DND-41 (cell line): ENCODE results near the gene TMEM106A.

Experiments used
- ATAC-seq: fragments of 200-7000 bp; cut with Tn5 transposase; 3 replicates; pipeline ENCODE4 v1.9.1; 2021; ENCODE audit warnings: low read depth; ENCODE audit not compliant: insufficient read depth
- DNase-seq: peaks from one replicate; pipeline ENCODE4 v3.0.0-alpha.2; 2020
- H2AFZ ChIP-seq: 2 replicates; pipeline ENCODE4 v1.6.0; 2012; ENCODE audit warnings: low read depth, low read length
- H3K27ac ChIP-seq: 2 replicates; pipeline ENCODE4 v1.5.1; 2012; ENCODE audit warnings: low read length, inconsistent platforms
- H3K27me3 ChIP-seq: fragments of 200-600 bp; sonication (generic); 2 replicates; pipeline ENCODE4 v1.6.0; 2012; ENCODE audit warnings: low read length, mild to moderate bottlenecking, inconsistent platforms; ENCODE audit not compliant: insufficient read depth, poor library complexity
- H3K36me3 ChIP-seq: 2 replicates; pipeline ENCODE4 v1.5.1; 2012; ENCODE audit warnings: low read length, inconsistent platforms; ENCODE audit not compliant: insufficient read depth
- H3K4me1 ChIP-seq: 2 replicates; pipeline ENCODE4 v1.5.1; 2012; ENCODE audit warnings: mild to moderate bottlenecking, low read length; ENCODE audit not compliant: insufficient read depth
- H3K4me2 ChIP-seq: 2 replicates; pipeline ENCODE4 v1.6.0; 2012; ENCODE audit warnings: mild to moderate bottlenecking, moderate library complexity, low read length, inconsistent platforms; ENCODE audit not compliant: insufficient read depth
- H3K4me3 ChIP-seq, 2 experiments: fragments of 200-600 bp in 1 of 2; shearing (Covaris generic) in 1 of 2; 2 replicates each; pipeline ENCODE4 v1.5.1; 2012 to 2016; ENCODE audit warnings: inconsistent platforms in 2 of 2, low read length in 2 of 2, mild to moderate bottlenecking in 2 of 2, low read depth in 1 of 2, moderate library complexity in 1 of 2
- H3K79me2 ChIP-seq: 2 replicates; pipeline ENCODE4 v1.6.0; 2012; ENCODE audit warnings: low read length, inconsistent platforms; ENCODE audit not compliant: insufficient read depth
- H3K9ac ChIP-seq: 2 replicates; pipeline ENCODE4 v1.6.0; 2012; ENCODE audit warnings: low read depth, mild to moderate bottlenecking, inconsistent platforms, low read length, moderate library complexity
- H3K9me3 ChIP-seq: 2 replicates; pipeline ENCODE4 v1.5.1; 2012; ENCODE audit warnings: low read length, moderate library complexity, mild to moderate bottlenecking, inconsistent platforms; ENCODE audit not compliant: insufficient read depth, severe bottlenecking
- H4K20me1 ChIP-seq: 2 replicates; pipeline ENCODE4 v1.6.0; 2012; ENCODE audit warnings: low read length; ENCODE audit not compliant: insufficient read depth
- EZH2 ChIP-seq: IDR thresholded peaks from 3 replicates; pipeline ENCODE4 v1.6.1; 2012; ENCODE audit warnings: borderline replicate concordance, low read depth, mild to moderate bottlenecking, moderate library complexity, low read length, inconsistent platforms; ENCODE audit not compliant: severe bottlenecking
- TF ChIP-seq, protein P1 (sequence below): IDR thresholded peaks from 2 replicates; pipeline ENCODE4 v1.5.1; 2012; ENCODE audit warnings: borderline replicate concordance, low read length, moderate library complexity, mild to moderate bottlenecking; ENCODE audit not compliant: poor library complexity, severe bottlenecking; ENCODE audit errors: extremely low read depth

The TMEM106A gene

DNA sequence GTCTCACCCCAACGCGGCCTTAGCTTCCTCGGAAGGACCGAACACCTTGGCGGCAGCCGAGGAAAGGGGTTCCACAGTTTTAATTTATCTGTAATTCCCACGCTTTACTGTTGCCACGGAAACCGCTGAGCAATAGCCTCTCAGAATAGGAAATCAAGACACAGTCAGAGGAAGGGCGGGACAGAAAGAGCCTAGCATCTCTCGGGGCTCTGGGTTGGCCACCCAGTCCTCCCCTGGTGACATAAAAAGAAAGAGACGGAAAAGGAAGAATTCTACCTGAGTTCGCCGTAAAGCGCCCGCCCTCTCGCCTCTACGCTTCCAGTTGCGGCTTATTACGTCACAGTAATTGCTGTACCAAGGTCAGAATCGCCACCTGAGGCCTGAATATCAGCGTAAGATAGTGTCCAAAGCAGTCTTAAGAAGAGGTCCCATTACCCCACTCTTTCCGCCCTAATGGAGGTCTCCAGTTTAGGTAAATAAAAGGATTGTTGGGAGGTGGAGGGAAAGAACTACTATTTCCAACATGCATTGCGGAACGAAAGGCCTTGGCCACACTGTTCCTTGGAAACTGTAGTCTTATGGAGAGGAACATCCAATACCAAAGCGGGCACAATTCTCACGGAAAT lies 41.4 kb upstream of the TMEM106A start:
- Histone ChIP-seq H3K9ac (peak overlapping the region; percentile 86), H2AFZ (peak overlapping the region; percentile 86), H3K4me3 (peak overlapping the region; percentile 68 to 88), H3K27ac (peak overlapping the region; percentile 97), H4K20me1 (no peaks in the 10 kb centered on the region), H3K4me2 (peak overlapping the region; percentile 95), H3K79me2 (peaks cover 63% of the 10 kb centered on the region), H3K4me1 (peaks cover 38% of the 10 kb centered on the region), H3K9me3 (no peaks in the 10 kb centered on the region), H3K27me3 (no peaks in the 10 kb centered on the region), H3K36me3 (peaks cover 6% of the 10 kb centered on the region; the same call in 1 of the 2 replicates)
- DNase-seq, result peak; percentile 89
- TF ChIP-seq, protein P1, sequence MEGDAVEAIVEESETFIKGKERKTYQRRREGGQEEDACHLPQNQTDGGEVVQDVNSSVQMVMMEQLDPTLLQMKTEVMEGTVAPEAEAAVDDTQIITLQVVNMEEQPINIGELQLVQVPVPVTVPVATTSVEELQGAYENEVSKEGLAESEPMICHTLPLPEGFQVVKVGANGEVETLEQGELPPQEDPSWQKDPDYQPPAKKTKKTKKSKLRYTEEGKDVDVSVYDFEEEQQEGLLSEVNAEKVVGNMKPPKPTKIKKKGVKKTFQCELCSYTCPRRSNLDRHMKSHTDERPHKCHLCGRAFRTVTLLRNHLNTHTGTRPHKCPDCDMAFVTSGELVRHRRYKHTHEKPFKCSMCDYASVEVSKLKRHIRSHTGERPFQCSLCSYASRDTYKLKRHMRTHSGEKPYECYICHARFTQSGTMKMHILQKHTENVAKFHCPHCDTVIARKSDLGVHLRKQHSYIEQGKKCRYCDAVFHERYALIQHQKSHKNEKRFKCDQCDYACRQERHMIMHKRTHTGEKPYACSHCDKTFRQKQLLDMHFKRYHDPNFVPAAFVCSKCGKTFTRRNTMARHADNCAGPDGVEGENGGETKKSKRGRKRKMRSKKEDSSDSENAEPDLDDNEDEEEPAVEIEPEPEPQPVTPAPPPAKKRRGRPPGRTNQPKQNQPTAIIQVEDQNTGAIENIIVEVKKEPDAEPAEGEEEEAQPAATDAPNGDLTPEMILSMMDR, result no peak
- TF ChIP-seq EZH2, result no peak
- ATAC-seq, result peak; percentile 81

DNA sequence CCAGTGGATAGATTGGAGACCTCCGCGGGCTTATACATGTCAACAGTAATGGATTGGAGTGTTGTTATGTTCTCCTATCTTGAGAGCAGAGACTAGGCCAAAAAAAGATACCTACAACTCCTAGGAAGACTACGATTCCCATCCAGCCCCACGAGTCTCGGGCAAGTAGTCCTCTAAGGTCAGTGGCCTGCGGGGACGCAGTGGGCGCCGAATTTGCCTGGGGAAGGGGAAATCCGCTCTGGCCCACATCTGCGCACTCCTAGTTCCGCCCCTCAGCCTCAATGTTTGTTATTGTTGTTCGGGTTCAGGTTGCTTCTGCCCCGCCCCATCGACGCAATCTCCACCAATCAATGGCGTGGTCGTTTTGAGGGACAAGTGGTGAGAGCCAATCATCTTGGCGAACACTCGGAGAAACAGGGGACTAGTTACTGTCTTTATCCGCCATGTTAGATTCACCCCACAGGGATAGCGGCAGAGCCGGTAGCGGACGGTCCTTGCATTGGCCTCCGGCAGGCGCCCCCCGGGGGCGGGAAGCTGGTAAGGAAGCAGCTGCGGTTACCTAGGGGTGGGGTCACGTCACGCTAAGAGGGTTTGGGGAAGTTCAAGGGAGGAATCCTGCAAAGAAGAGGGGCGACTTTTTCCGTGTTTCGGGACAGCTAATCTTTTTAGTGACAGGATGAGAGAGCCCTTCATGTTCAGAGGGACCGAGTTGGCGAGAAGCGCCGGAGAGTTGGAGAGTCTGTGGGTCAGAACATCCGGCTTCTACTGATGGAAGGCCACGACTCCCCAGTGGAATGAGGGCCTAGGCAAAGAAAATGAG lies 40.7 kb upstream of the TMEM106A start, which contains the start of gene NBR1:
Gene NBR1 (plus strand): TSS at position 449 of the 820 bp plus-strand sequence. CDS start 4,586 bp downstream, outside the sequence.
- no peaks in the 10 kb centered on the region for H3K9me3 ChIP-seq
- H3K79me2 ChIP-seq, result peaks cover 63% of the 10 kb centered on the region
- no peaks in the 10 kb centered on the region for H3K27me3 ChIP-seq
- peak within 1 kb of the TSS; percentile 97 for H3K27ac ChIP-seq
- H3K4me3 ChIP-seq, result peak within 1 kb of the TSS; percentile 68 to 88
- H2AFZ ChIP-seq, result peak within 1 kb of the TSS; percentile 86
- no peak for TF ChIP-seq EZH2
- TF ChIP-seq, protein P1, result peak; percentile 47
- peak; percentile 98 for DNase-seq
- peak; percentile 87 for ATAC-seq
- peaks cover 9% of the 10 kb centered on the region for H3K36me3 ChIP-seq
- H4K20me1 ChIP-seq, result no peaks in the 10 kb centered on the region
- peak within 1 kb of the TSS; percentile 86 for H3K9ac ChIP-seq
- H3K4me1 ChIP-seq, result peaks cover 42% of the 10 kb centered on the region
- peak within 1 kb of the TSS; percentile 95 for H3K4me2 ChIP-seq

DNA sequence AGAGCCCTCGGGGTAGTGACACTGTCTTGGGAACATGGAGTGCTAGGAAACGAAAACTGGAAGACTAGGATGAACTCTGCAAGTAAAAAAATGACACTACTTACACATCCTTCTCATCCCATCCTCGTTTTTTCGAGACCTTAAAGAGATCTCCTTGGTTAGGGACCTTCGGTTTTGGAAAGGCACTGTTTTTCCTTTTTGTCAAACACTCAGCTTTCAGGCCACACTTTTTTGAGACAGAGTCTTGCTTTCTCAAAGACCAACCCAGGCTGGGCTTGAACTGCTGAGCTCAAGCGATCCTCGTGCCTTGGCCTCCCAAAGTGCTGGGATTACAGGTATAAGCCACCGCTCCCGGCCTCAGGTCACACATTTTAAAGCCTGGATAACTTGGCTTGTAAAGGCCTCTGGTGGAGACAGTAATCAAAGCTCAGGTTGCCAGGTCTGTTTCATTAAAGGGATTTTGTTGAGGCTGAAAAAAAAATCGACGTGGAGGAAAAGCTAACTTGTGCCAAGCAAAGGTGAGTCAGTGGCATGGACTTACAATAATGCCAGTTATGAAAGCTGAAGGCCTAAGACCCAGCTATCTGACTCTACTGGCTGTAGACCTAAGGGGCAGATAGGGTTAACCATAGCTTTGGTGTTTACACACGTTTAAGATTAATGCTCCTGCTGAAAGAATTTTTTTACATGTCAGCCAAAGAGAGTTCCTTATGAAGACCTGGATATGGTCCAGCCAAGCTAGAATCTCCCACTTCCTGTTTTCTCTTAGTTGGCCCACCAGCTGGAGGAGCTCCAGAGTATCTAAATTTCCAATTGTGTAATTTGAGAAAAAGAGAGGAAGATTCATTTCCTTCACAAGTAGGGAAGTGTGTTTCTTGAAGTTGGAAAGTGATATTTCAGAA lies 39.8 kb upstream of the TMEM106A start:
- no peak for ATAC-seq
- peak overlapping the region; percentile 86 for H2AFZ ChIP-seq

More for the DNA sequence above, 39.8 kb upstream of the TMEM106A start:
- TF ChIP-seq, protein P1, result peak; percentile 41
- TF ChIP-seq EZH2, result no peak
- Histone ChIP-seq H3K27ac (peak overlapping the region; percentile 97), H3K4me1 (peaks cover 42% of the 10 kb centered on the region), H4K20me1 (no peaks in the 10 kb centered on the region), H3K9ac (peak overlapping the region; percentile 86), H3K4me3 (peak overlapping the region; percentile 68 to 88), H3K9me3 (no peaks in the 10 kb centered on the region), H3K27me3 (no peaks in the 10 kb centered on the region), H3K79me2 (peaks cover 63% of the 10 kb centered on the region), H3K36me3 (peaks cover 11% of the 10 kb centered on the region), H3K4me2 (peak overlapping the region; percentile 95)
- peak; percentile 9 for DNase-seq
